Fibroblast of peridontal ligament (primary cell): ENCODE data around the gene IL1RN.

Source experiments
- DNase-seq: peaks from one replicate; pipeline ENCODE4 v3.0.0-alpha.2; 2010; ENCODE audit errors: extremely low read depth

The IL1RN gene

DNA sequence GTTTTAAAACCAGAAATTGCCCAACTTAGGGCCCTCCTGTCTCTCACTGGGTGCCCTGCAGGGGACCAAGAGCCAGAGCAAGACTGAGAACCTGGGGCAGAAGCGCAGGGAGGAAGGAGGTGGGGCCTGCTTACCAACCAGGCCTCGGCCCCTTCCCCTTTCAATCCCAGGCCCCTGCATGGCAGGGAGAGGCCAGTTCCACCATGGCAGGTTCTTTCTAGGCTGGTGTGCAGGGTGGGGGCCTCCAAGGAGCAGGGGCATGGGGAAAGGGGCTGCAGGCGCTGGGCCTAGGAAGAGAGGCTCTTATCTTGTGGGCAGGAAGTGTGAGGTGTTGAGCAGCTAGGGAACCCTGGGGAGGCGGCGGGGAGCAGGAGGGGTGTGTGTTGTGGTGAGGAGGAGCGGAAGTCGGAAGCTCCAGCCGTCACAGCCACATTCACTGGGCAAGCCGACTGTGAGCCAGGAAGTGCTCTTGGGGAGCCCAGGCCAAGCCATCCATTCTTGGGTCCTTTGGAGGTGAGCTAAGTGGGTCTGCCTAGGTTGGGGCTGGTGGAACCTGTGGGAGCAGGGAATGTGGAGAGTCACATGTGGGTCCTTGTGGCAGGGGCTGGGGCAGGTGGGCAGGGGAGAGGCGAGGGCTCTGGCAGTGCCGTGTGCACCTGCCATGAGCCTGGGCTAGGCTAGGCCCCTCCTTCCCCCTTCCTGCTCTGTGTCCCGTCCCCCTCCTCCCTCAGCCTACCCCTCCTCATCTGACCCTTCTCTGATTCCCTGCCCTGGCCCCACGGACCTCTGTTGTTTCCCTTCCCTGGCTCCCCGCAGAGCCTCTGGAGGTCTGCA, 46.4 kb downstream of the IL1RN start, which contains the start of gene PSD4:
PSD4 (plus strand) TSS at position 430 of the 834 bp plus-strand sequence. CDS start 8,486 bp downstream, outside the sequence.
- no peak for DNase-seq

DNA sequence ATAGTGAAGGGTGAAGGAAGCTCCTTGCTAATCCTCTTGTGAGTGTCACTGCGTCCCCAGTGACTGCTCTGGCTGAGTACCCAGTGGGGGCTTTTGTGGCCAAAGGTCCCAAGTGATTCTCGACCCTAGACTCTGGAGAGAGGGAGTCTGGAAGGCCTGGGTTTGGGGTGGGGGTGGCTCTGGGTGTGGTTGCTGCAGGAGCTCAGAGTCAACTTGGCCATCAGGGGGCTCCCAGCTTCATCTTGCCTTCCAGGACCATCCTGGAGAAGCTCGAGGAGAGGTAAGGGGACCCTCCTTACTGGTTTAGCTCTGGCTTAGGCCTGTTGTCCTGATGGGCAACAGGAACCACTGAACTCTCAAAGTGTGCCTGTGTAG, 47.0 kb downstream of the IL1RN start:
- DNase-seq = no peak

DNA sequence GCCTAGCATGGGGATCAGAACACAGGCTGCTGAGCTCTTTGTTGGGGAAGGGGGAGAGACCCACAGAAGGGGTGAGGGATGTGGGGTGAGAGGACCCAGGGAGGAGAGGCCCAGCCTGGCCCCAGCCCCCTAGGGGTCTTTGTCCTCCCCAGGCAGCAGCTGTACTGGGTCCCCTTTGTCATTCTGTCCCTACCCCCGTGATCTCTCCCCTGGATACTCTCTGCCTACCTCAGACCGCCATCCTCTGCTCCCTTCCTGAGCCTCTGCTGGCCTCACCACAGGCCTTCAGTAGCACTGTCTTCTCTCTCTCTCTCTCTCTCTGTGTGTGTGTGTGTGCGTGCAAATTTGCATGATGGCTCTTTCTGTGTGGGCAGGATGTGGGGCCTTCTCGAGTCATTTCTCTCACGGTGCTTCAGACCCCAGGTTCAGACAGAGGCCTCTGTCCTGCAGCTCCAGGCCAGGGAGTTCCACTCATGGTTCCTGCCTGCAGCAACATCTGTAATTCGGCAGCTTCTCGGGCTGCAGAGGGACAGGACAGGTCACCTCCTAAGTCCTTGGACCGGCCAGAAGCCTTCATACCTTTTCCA, 47.7 kb downstream of the IL1RN start:
- DNase-seq = no peak

DNA sequence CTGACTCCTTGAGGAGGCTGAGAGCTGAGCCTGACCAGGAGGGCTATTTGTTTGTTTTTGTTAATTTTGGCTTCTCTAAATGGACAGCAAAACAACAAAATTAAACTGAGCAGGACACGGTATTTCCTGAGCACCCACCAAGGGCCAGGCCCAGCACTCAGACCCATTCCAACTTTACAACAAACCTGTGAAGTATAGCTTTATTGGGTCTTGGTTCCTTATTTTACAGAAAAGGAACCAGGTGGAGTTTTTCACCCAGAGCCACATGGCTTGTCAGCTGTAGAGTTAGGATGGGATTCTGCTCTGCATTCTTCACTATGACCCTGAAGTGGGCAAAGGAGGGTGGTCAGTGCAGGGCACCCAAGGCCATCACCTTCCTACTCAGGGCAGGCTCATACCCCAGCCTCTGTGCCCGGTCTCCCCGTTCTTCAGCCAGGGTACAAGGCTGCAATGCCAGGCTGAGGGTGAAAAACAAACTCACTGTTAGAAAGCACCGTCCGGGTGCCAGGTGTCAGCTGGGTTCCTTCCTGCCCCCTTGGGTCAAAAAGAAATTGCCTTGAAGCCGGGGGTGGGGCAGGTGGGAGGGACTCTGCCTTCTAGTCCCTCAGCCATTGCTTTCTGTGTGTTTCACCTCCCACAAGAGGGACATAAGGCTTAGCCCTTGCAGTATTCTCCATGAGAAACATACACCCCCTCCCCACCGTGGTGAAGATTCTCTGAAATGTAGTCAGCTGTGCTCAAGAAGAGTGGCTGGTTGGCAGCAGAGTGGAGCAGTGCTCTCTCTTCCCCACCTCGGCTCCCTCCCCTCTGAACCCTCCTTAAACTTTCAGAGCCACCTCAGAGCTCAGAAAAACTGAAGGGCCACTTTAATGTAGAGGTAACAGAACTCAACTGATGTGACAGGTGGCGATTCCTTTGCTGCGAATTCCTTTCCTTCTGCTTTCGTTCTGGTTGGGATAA, 48.6 kb downstream of the IL1RN start:
- DNase-seq = no peak

DNA sequence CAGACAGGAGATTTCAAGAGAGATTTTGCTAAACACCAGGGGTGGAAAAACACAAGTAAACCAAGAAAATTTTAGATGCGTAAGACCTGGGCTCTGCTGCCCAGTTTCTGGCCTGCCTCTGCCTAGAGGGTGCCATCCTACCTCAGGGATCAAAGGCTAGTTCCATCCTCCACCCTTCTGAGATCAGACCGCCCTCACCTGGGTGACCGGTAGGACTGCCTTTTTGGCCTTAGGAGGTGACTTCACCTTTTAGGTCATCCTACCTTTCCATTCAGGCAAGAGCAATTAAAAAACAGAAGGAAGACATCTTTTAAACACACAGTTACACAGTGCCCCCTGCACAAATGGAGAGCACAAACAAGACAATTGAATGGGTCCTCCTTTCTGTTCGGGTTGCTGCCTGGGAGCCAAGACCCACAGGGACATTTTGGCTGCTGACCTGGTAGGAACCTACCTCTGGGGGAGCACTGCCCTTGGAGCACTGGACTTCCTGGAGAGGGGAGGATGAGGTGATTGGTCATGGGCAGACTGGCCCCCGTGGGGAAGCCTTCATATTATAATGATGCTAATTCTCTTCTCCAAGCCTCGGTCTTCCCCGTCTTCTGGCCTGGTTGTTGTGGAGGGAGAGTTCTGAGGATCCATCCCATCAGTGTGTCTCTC, 49.4 kb downstream of the IL1RN start:
- no peak for DNase-seq

DNA sequence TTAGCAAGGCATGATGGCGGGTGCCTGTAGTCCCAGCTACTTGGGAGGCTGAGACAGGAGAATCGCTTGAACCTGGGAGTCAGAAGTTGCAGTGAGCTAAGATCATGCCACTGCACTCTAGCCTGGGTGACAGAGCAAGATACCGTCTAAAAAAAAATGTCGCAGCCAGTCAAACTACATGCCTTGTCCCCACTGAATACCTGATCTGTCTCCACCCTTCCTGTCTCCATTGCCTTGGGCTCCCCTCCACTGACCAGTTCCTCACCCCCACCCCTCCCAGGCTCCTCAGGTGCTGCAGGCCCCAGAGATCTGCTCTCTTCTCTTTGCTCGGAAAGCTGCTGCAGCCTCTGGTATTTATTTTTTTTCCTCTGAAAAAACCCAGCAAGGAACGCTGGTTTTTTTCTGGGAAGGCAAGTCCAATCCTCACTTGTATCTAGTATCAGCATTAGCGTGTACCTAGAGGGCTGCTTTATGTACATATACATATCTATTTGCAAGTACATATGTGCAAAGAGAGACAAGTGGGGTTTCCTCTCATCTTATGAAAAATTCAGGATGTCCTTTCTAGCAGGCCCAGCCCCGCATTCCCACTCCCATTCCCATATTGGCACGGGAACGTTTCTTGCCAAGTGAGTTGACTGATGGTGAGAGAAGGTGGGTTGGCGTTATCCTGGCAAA, 50.8 kb downstream of the IL1RN start:
- DNase-seq = no peak

DNA sequence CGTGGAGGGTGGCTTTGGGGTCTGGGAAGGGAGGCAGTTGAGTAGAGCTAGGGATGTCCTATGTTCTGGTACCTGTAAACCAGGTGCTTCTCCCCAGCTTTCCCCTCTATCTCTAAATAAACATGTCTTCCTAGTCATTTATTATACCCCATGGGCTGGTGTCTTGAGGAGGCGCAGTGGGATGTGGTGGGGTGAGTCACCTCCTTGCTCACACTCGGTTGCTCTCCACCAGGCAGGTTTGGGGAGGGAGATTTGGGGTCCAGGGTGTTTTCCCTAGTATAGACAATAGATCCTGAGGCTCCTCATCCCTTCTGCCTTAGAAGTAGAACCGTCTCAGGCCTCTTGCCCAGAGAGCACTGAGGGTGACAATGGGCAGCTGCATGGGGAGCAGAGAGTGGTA, 51.5 kb downstream of the IL1RN start:
- no peak for DNase-seq

DNA sequence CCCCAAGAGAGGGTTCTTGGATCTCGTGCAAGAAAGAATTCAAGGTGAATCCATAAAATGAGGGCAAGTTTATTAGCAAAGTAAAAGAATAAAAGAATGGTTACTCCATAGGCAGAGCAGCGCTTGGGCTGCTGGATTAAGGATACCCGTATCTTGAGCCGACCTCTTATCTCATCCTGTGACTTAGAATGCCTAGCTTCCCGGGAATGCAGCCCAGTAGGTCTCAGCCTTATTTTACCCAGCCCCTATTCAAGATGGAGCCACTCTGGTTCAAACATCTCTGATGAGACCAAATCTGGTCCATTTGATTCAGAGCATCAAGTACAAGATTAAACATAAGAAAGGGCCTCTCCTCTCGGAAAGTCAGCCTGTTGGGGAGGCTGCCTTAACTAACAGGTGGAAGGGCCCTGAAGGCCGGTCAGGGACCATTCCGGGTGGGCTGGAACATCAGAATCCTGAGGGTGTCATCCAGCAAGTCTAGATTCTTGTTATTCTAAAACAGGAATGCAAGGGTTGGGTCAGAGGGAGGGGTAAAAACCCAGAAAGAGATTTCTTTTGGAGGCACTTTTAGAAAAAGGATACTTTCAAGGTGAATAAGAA, 52.1 kb downstream of the IL1RN start:
- DNase-seq = no peak

DNA sequence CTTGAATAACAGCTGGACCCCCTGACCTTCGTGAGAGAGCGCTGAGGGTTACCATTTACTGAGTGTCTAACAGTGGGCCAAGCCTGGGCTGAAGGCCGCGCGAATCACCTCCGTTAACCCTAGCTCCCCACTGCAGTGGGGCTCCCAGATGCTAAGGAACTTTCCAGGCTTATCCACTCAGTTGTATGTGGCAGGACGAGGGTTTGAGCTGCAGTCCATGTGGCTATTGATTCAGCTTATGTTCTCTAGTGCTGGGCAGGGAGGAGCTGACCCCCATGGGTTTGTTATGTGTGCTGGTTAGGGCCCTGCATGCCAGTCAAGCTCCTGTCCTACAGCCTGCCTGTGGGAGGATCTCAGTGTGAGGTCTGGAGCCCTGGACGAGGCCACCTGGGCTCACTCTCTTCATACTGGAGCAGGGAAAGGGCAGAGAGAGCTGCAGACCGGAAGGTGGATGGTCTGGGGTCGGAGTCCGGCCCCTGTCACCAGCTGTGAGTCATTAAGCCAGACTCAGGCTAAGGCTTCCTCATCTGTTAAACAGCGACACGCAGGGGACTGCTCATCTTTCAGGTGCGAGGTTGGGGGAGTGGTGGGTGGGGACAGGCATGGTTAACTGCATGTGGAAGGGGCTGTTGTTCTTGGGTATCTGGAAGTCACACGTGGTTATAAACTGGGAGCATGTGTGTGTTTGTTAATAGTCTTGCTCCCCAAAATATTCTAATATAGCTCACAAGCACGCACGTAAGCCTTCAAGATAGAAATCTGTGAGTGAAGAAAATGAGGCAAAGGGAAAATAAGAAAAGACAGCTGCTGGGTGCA, 52.9 kb downstream of the IL1RN start:
- DNase-seq = no peak

DNA sequence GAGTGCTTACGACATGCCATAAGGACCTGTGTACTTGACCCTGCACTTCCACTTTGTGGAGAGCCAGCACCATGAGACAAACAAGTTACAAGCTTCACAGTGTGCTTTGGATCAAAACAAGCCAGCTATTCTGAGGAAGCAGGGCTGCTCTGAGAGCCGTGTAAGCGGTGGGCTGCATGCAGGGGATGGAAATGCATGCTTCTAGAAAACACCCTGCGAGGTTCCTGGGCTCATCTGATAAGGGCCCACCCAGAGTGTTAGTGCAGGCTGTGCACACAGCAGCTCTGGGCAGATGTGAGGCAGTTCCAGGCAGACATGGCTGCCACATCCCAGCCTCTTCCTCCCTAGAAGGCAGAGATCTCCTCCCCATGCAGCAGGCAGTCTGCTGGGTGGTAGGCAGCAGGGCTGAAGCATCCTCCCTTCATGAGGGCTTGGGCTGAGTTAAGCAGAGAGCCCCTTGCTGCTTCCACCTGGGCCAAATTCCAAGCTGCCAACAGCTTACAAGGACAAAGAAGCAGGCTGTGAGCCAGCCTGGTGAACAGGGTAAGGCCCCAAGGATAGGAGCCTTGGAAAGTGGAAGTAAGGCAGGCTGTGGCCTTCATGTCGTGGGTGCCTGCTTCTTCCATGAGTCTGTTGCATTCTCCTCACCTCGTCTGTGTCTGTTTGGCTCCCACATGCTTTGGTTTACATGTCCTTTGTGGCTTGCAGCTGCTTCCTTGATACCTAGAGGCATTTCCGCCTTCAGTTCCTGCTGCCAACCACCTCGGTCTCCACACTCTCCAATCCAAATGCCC, 54.1 kb downstream of the IL1RN start:
- DNase-seq = no peak

DNA sequence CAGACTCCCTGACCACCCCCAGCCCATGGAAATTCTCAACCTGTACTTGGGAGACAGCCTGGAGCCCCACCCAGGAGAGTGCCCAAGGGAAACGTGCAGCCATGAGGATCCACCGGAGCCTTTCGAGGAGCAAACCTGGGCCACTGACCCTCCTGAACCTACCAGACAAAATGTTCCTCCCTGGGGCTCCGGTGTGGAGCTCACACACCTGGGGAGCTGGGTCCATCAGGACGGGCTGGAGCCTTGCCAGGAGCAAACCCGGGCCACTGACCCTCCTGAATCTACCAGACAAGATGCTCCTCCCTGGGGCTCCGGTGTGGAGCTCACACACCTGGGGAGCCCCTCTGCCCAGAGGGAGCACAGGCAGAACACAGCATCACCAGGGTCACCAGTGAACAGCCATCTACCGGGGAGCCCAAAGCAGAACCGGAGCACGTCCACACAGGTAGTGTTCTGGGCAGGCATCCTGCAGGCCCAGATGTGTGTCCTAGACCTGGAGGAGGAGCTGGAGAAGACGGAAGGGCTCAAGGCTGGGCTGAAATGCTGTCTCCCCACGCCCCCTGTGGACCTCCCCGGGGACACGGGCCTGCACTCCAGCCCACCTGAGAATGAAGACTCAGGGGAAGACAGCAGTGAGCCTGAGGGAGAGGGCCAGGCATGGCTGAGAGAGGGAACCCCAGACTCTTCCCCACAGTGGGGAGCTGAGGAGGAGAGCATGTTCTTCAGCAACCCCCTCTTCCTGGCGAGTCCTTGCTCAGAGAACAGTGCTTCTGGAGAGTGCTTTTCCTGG, 55.3 kb downstream of the IL1RN start:
- no peak for DNase-seq

DNA sequence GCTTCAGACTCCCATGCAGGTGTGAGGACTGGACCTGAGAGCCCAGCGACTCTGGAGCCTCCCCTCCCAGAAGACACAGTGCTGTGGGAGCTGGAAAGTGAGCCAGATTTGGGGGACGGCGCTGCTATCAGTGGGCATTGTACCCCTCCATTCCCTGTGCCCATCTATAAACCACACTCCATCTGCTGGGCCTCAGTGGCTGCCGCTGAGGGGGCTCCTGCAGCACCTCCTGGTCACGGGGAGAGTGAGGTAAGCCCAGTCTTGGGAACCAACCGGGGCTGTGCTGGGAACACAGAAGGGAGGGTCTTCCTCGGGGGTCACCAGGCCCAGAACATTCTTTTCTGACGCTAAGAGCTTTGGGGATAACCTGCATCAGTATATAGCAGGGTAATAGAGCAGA, 55.9 kb downstream of the IL1RN start:
- no peak for DNase-seq
